Sigmoid colon (tissue), 7 donors: ENCODE measurements around the gene SLC9A8. TPM values are rescaled to one million over a fixed set of nuclear protein-coding genes. Genes with fewer than 3 reads are reported as not detected.

Source experiments
- DNase-seq: peaks from one replicate; pipeline ENCODE4 v3.0.0-alpha.2; 2019
- H3K27ac ChIP-seq, 4 donors: fragments of 200-600 bp; sonication (generic); one replicate each; pipeline ENCODE4 v1.5.1; 2016 to 2019; ENCODE audit warnings: mild to moderate bottlenecking in 1 of 4
- H3K27me3 ChIP-seq, 3 donors: fragments of 200-600 bp; sonication (generic); one replicate each; pipeline ENCODE4 v1.5.1; 2019; ENCODE audit warnings: mild to moderate bottlenecking in 1 of 3
- H3K36me3 ChIP-seq, 4 donors: fragments of 200-600 bp; sonication (generic); one replicate each; pipeline ENCODE4 v1.5.1; 2016 to 2019
- H3K4me1 ChIP-seq, 4 donors: fragments of 200-600 bp; sonication (generic); one replicate each; pipeline ENCODE4 v1.5.1; 2017 to 2019
- H3K4me3 ChIP-seq, 4 donors: fragments of 200-600 bp; sonication (generic); one replicate each; pipeline ENCODE4 v1.5.1; 2017 to 2019; ENCODE audit warnings: mild to moderate bottlenecking in 2 of 4, moderate library complexity in 1 of 4
- H3K9me3 ChIP-seq, 4 donors: fragments of 200-600 bp in 3 of 4; sonication (generic) in 3 of 4; one replicate each; pipeline versions ENCODE4 v1.5.1 to v1.6.1; 2013 to 2019
- CTCF ChIP-seq, 4 experiments: fragments of 450-650 bp in 3 of 4; fragments of 200-600 bp in 1 of 4; IDR thresholded peaks; one replicate each; pipeline ENCODE4 v1.5.1; 2016 to 2019; ENCODE audit warnings: antibody characterized with exemption in 4 of 4, mild to moderate bottlenecking in 3 of 4, moderate library complexity in 2 of 4
- EP300 ChIP-seq, 4 donors: sonication (generic); formaldehyde crosslinking; IDR thresholded peaks; one replicate each; pipeline ENCODE4 v1.6.1; 2017; ENCODE audit warnings: antibody characterized with exemption in 4 of 4
- POLR2A ChIP-seq, 2 donors: fragments of 450-650 bp; IDR thresholded peaks; one replicate each; pipeline ENCODE4 v1.6.1; 2016; ENCODE audit warnings: antibody characterized with exemption in 2 of 2, mild to moderate bottlenecking in 2 of 2, moderate library complexity in 2 of 2
- POLR2AphosphoS5 ChIP-seq, 4 donors: sonication (generic); formaldehyde crosslinking; IDR thresholded peaks; one replicate each; pipeline ENCODE4 v1.6.1; 2017; ENCODE audit warnings: antibody characterized with exemption in 4 of 4
- WGBS, 2 donors: extraction: QIAGEN DNeasy Blood & Tissue Kit; methylation state at CpG; one replicate each; pipeline ENCODE4 v1.1.7; 2013; 5-methylcytosine and 5-hydroxymethylcytosine counted together
- intact Hi-C: fragments of 100-400 bp; cut with DNase I; formaldehyde crosslinking; loops from one replicate; pipeline ENCODE4 v1.15.1; 2023
- polyA plus RNA-seq, 3 donors: library from polyadenylated mRNA; stranded (reverse); fragments of 200-250 nt; gene quantifications; one replicate each; pipeline ENCODE4 v1.2.3, GENCODE V29; 2013
- total RNA-seq, 4 donors: library from RNA; depleted of rRNA; stranded (reverse); fragments of >200 nt; gene quantifications; one replicate each; pipeline ENCODE4 v1.1.0, GENCODE V29; 2016
- donor health status: healthy with polysubstance abuse.
- donor health status: Bipolar disorder and iron deficiency.
- donor health status: healthy.

The SLC9A8 gene
- total and polyA plus RNA-seq, 7 donors: 1.8 to 14.7 (median 5.7) TPM

GRCh38 chr20:49821381-49821780 is 8.8 kb downstream of the SLC9A8 start:
- intact Hi-C loops: no loop called here
- peaks cover 7 to 65% (median 15%) of the 10 kb centered on the region in 4 donors for H3K36me3 ChIP-seq
- 85% methylated on average over 2 of the region's 2 CpGs for WGBS, 2 donors
- H3K27ac ChIP-seq: no peak overlapping the region
- DNase-seq: no peak
- TF ChIP-seq EP300 (IDR thresholded peaks at IDR 0.05) (no peak), POLR2AphosphoS5 (IDR thresholded peaks at IDR 0.05) (no peak), POLR2A (IDR thresholded peaks at IDR 0.05) (no peak), CTCF (IDR thresholded peaks at IDR 0.05) (no peak)
- H3K9me3 ChIP-seq: no peaks in the 10 kb centered on the region
- H3K4me1 ChIP-seq: peaks cover 0 to 11% (median 5%) of the 10 kb centered on the region in 4 donors
- H3K27me3 ChIP-seq: no peaks in the 10 kb centered on the region
- H3K4me3 ChIP-seq: no peak overlapping the region

DNA sequence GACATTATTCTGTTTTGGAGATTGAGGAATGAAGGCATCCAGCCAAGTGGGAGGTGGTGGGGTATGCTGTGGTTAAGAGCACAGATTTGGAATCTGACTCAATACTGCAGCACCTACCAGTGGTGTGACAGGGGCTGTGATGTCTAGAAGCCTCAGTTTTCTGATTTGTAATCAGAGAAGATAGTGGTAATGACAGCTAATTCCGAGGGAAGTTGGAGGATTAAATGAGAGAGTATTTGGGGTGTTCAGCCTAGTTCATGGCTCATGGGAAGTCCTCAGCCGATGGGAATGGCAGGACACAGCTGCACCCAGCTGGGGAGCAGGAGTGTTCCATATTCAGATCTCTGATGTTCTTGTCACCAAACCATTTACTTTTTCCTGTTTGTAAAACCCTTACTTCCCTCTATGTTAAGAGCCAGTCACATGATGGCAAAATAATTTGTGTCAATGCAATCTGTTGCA is 9.3 kb downstream of the SLC9A8 start:
- no peak overlapping the region for H3K4me3 ChIP-seq
- intact Hi-C loops: no loop called here
- WGBS, 2 donors: 59 to 66% methylated on average over 2 of the region's 2 CpGs
- H3K27ac ChIP-seq: no peak overlapping the region
- peaks cover 0 to 11% (median 5%) of the 10 kb centered on the region in 4 donors for H3K4me1 ChIP-seq
- TF ChIP-seq EP300 (IDR thresholded peaks at IDR 0.05): no peak
- no peak for TF ChIP-seq POLR2AphosphoS5 (IDR thresholded peaks at IDR 0.05)
- no peak for TF ChIP-seq POLR2A (IDR thresholded peaks at IDR 0.05)
- TF ChIP-seq CTCF (IDR thresholded peaks at IDR 0.05): no peak
- no peaks in the 10 kb centered on the region for H3K9me3 ChIP-seq
- no peak for DNase-seq
- peaks cover 7 to 62% (median 13%) of the 10 kb centered on the region in 4 donors for H3K36me3 ChIP-seq
- H3K27me3 ChIP-seq: no peaks in the 10 kb centered on the region

DNA sequence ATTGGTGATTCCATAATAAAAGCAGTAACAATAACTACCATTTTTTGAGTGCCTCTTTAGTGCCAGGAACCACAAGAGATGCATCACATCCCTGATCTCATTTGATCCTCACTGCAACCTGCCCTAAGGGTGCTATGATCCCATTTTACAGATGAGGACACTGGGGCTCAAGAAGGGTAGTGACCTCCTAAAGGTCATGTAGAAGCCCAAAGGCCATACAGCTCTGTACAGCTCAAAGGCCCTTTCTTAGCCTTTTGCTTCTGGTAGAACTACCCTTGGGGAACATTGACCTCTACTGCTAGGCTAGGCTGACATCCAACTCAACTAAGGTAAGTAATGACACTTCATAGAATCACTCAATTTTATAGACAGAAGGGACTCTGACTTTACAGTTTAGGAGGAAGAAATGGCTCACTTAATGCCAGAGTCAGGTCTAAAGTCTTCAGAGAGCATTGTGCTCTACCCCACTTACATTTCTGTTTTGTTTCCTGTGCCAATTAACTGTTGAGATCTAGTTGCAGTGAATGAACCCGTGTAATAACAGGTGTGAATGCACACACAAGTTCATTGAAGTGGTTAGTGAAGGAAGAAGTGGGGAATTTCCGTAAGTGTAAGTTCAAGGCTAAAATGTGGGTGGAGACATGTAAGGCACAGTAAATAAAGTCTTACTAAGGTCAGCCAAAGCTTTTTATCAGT is 10.7 kb downstream of the SLC9A8 start:
- H3K4me3 ChIP-seq: no peak overlapping the region
- H3K27me3 ChIP-seq: no peaks in the 10 kb centered on the region
- H3K9me3 ChIP-seq: no peaks in the 10 kb centered on the region
- no peak overlapping the region for H3K27ac ChIP-seq
- H3K4me1 ChIP-seq: peaks cover 0 to 11% (median 5%) of the 10 kb centered on the region in 4 donors
- TF ChIP-seq CTCF (IDR thresholded peaks at IDR 0.05): no peak
- no peak for TF ChIP-seq POLR2A (IDR thresholded peaks at IDR 0.05)
- no peak for TF ChIP-seq EP300 (IDR thresholded peaks at IDR 0.05)
- TF ChIP-seq POLR2AphosphoS5 (IDR thresholded peaks at IDR 0.05): no peak
- WGBS, 2 donors: 8 to 22% methylated on average over 2 of the region's 2 CpGs
- intact Hi-C loops: no loop called here
- peaks cover 7 to 66% (median 12%) of the 10 kb centered on the region in 4 donors for H3K36me3 ChIP-seq
- DNase-seq: no peak

DNA sequence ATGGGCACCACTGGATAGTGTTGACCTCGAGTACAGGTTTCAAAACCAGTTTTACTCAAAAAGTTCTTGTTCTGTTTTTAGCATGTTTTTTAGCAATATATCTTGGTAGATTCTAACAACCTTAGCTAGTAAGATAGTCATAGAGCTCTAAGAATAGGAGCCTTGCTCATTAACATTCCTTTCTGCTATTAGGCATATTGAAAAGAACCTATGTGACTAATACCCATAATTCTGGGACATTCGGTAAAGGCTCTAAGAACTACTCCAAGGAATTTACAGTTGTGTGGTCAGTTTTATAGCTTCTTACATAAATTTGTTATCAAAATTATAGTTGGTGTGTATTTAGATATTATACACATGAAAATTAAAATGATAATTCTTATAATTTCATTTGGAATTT is 11.6 kb downstream of the SLC9A8 start:
- H3K27me3 ChIP-seq: no peaks in the 10 kb centered on the region
- 59 to 77% methylated on average over 2 of the region's 2 CpGs for WGBS, 2 donors
- DNase-seq: no peak
- H3K4me1 ChIP-seq: peaks cover 0 to 11% (median 5%) of the 10 kb centered on the region in 4 donors
- H3K4me3 ChIP-seq: no peak overlapping the region
- H3K36me3 ChIP-seq: peaks cover 7 to 59% (median 11%) of the 10 kb centered on the region in 4 donors
- no peak overlapping the region for H3K27ac ChIP-seq
- TF ChIP-seq POLR2A (IDR thresholded peaks at IDR 0.05): no peak
- TF ChIP-seq POLR2AphosphoS5 (IDR thresholded peaks at IDR 0.05): no peak
- H3K9me3 ChIP-seq: no peaks in the 10 kb centered on the region
- intact Hi-C loops: no loop called here

GRCh38 chr20:49825521-49826033 is 12.9 kb downstream of the SLC9A8 start:
- no peak for DNase-seq
- whole genome bisulfite sequencing, 2 donors: 81 to 89% methylated on average over 7 of the region's 7 CpGs
- no peak overlapping the region for H3K4me3 ChIP-seq
- H3K36me3 ChIP-seq: peaks cover 7 to 50% (median 9%) of the 10 kb centered on the region in 4 donors
- H3K4me1 ChIP-seq: peaks cover 0 to 11% (median 5%) of the 10 kb centered on the region in 4 donors
- intact Hi-C loops: no loop called here
- H3K27me3 ChIP-seq: no peaks in the 10 kb centered on the region
- TF ChIP-seq POLR2AphosphoS5 (IDR thresholded peaks at IDR 0.05) (no peak), EP300 (IDR thresholded peaks at IDR 0.05) (no peak), POLR2A (IDR thresholded peaks at IDR 0.05) (no peak), CTCF (IDR thresholded peaks at IDR 0.05) (no peak)
- no peak overlapping the region for H3K27ac ChIP-seq
- H3K9me3 ChIP-seq: no peaks in the 10 kb centered on the region
